HepG2 (cell line): ENCODE measurements around the gene HAPLN2. TPM values are rescaled to one million over a fixed set of nuclear protein-coding genes. Genes with fewer than 3 reads are reported as not detected.

Experiments
- ATAC-seq: fragments of 200-7000 bp; cut with Tn5 transposase; 3 replicates; pipeline ENCODE4 v1.9.1; 2020; ENCODE audit warnings: mild to moderate bottlenecking, moderate library complexity
- BruUV-seq: library from RNA; stranded (reverse); fragments of 400-500 nt; replicated peaks from 2 replicates; lab custom pipeline; 2021; lab: Mats Ljungman, UMichigan
- CTCF ChIA-PET: fragments of 300-600 bp; formaldehyde crosslinking; extraction: SDS; loops from one replicate; lab custom pipeline; 2021; ENCODE audit warnings: low total read pairs, inconsistent platforms, low intra/inter-chr PET ratio; lab: Yijun Ruan, JAX
- POLR2A ChIA-PET: fragments of 350-600 bp; sonication (Branson Sonifier 250); formaldehyde crosslinking; loops from one replicate; lab custom pipeline; 2020; ENCODE audit warnings: antibody characterized with exemption, inconsistent platforms; lab: Yijun Ruan, JAX
- DNase-seq: peaks from one replicate; pipeline ENCODE4 v3.0.0-alpha.2; 2015; ENCODE audit warnings: low spot score
- FAIRE-seq: peaks from 3 replicates; lab custom pipeline; 2011; peaks lifted over from hg19 to GRCh38; lab: Jason Lieb, UNC
- H2AFZ ChIP-seq: one replicate; pipeline ENCODE4 v1.6.1; 2011; ENCODE audit warnings: low read length, inconsistent platforms
- H3K27ac ChIP-seq: fragments of 300-600 bp; 3 replicates; pipeline ENCODE4 v1.8.0; 2011; ENCODE audit warnings: mixed run types, mild to moderate bottlenecking, mixed read lengths, low read length, inconsistent platforms; ENCODE audit not compliant: insufficient read depth; ENCODE audit errors: extremely low read length
- H3K27me3 ChIP-seq, 2 experiments: fragments of 200-600 bp in 1 of 2; 2 replicates in 1 of 2; 3 replicates in 1 of 2; pipeline versions ENCODE4 v1.6.0 to v1.8.0; 2011; ENCODE audit warnings: low read length in 2 of 2, mild to moderate bottlenecking in 2 of 2, moderate library complexity in 2 of 2, inconsistent platforms in 1 of 2; ENCODE audit not compliant: insufficient read depth in 2 of 2, control insufficient read depth in 1 of 2
- H3K36me3 ChIP-seq, 2 experiments: fragments of 200-600 bp in 1 of 2; replicated peaks in 1 of 2; 2 replicates in 1 of 2; 3 replicates in 1 of 2; pipeline versions ENCODE4 v1.5.1 to v1.8.0; 2011; ENCODE audit warnings: low read length in 2 of 2, inconsistent platforms in 1 of 2; ENCODE audit not compliant: insufficient read depth in 2 of 2, control insufficient read depth in 1 of 2
- H3K4me1 ChIP-seq: 2 replicates; pipeline ENCODE4 v1.5.1; 2012; ENCODE audit warnings: low read length, inconsistent platforms; ENCODE audit not compliant: insufficient read depth
- H3K4me2 ChIP-seq: 2 replicates; pipeline ENCODE4 v1.6.0; 2011; ENCODE audit warnings: low read depth, low read length, inconsistent platforms
- H3K4me3 ChIP-seq, 3 experiments: fragments of 200-600 bp in 1 of 3; sonication (generic), shearing (Covaris generic) in 1 of 3; replicated peaks in 1 of 3; 2 replicates each; pipeline ENCODE4 v1.5.1; 2011 to 2016; ENCODE audit warnings: low read length in 3 of 3, inconsistent platforms in 2 of 3, low read depth in 2 of 3, mild to moderate bottlenecking in 2 of 3, control low read depth in 1 of 3, mixed read lengths in 1 of 3; ENCODE audit not compliant: insufficient read depth in 1 of 3
- H3K79me2 ChIP-seq: one replicate; pipeline ENCODE4 v1.6.1; 2011; ENCODE audit warnings: low read length, inconsistent platforms; ENCODE audit not compliant: insufficient read depth
- H3K9ac ChIP-seq: 2 replicates; pipeline ENCODE4 v1.6.0; 2011; ENCODE audit warnings: mild to moderate bottlenecking, low read depth, low read length, inconsistent platforms; ENCODE audit not compliant: insufficient read depth
- H3K9me3 ChIP-seq: 2 replicates; pipeline ENCODE4 v1.5.1; 2012; ENCODE audit warnings: mild to moderate bottlenecking, low read length
- H4K20me1 ChIP-seq: 2 replicates; pipeline ENCODE4 v1.6.0; 2011; ENCODE audit warnings: inconsistent platforms, mild to moderate bottlenecking, low read length, moderate library complexity; ENCODE audit not compliant: insufficient read depth
- AGO1 ChIP-seq: fragments of 200-400 bp; formaldehyde crosslinking; IDR thresholded peaks from 2 replicates; pipeline ENCODE4 v1.6.1; 2017; ENCODE audit warnings: mild to moderate bottlenecking, low read depth, low read length, moderate library complexity; ENCODE audit not compliant: poor library complexity, severe bottlenecking
- AGO2 ChIP-seq: fragments of 200-400 bp; formaldehyde crosslinking; optimal IDR thresholded peaks from 2 replicates; pipeline ENCODE3; 2017; ENCODE audit warnings: mild to moderate bottlenecking, low read depth, low read length, moderate library complexity
- EZH2 ChIP-seq: conservative IDR thresholded peaks from 2 replicates; pipeline ENCODE4 v1.6.1; 2012; ENCODE audit warnings: mild to moderate bottlenecking, low read depth, low read length, moderate library complexity
- GMEB2 ChIP-seq: IDR thresholded peaks from 2 replicates; pipeline ENCODE4 v1.6.1; 2016; ENCODE audit warnings: missing biosample characterization, missing genetic modification reagents, low read depth
- POLR2A ChIP-seq, 2 experiments: IDR thresholded peaks; 2 replicates each; pipeline ENCODE4 v1.6.1; 2011; ENCODE audit warnings: low read depth in 2 of 2, low read length in 2 of 2, mild to moderate bottlenecking in 1 of 2, moderate library complexity in 1 of 2; ENCODE audit not compliant: insufficient read depth in 1 of 2
- POLR2G ChIP-seq: fragments of 200-400 bp; formaldehyde crosslinking; IDR thresholded peaks from 2 replicates; pipeline ENCODE4 v1.6.1; 2018; ENCODE audit warnings: mild to moderate bottlenecking, low read depth, low read length, moderate library complexity
- ZMYM3 ChIP-seq: sonication (generic); formaldehyde crosslinking; IDR thresholded peaks from 2 replicates; pipeline ENCODE4 v1.5.1; 2020; ENCODE audit warnings: mild to moderate bottlenecking, missing genetic modification reagents
- ZSCAN9 ChIP-seq: IDR thresholded peaks from 2 replicates; pipeline ENCODE4 v1.6.1; 2016; ENCODE audit warnings: borderline replicate concordance
- WGBS: methylation state at CpG from one replicate; pipeline ENCODE4 v1.1.6; 2017; ENCODE audit warnings: low lambda C conversion rate; 5-methylcytosine and 5-hydroxymethylcytosine counted together
- in situ Hi-C: cut with HindIII; loops from 2 replicates; pipeline ENCODE4 v1.10.0; 2017; ENCODE audit warnings: low pct_unique_long_range_greater_than_20kb; ENCODE audit not compliant: extremely low pct_ligation_motif_present
- intact Hi-C: fragments of 100-400 bp; cut with micrococcal nuclease; formaldehyde crosslinking; loops from one replicate; pipeline ENCODE4 v1.10.0; 2022; ENCODE audit not compliant: unreplicated experiment
- polyA plus RNA-seq, 8 experiments: library from polyadenylated mRNA; depleted of rRNA in 3 of 8; stranded (reverse) in 7 of 8; unstranded in 1 of 8; fragments of >200 nt; fragmentation: Illumina TruSeq in 4 of 8; extraction: Trizol in 4 of 8; gene quantifications; 2 replicates each; pipeline versions ENCODE4 v1.2.1 to v1.2.3, GENCODE V29; 2011 to 2016; ENCODE audit warnings: low read depth in 4 of 8, missing spikeins in 1 of 8, mixed read lengths in 1 of 8; ENCODE audit not compliant: insufficient read depth in 1 of 8
- total RNA-seq, 5 experiments: library from RNA; depleted of rRNA; stranded (reverse); fragments of >200 nt; fragmentation: Illumina TruSeq; extraction: Trizol; gene quantifications; 2 replicates each; pipeline ENCODE4 v1.2.3, GENCODE V29; 2016; ENCODE audit warnings: low read depth in 1 of 5
- TF ChIP-seq, protein P1 (sequence below): sonication (generic); formaldehyde crosslinking; IDR thresholded peaks from 2 replicates; pipeline ENCODE4 v1.4.0; 2020; ENCODE audit warnings: missing genetic modification reagents, mild to moderate bottlenecking, borderline replicate concordance

The HAPLN2 gene
- total and polyA plus RNA-seq, 2 of the 13 experiments (the other 11 are each of a cell fraction or from before 2014, with no cell fraction given), result not detected

- ATAC-seq (no peak), DNase-seq (no peak), FAIRE-seq (no peak)
- in situ Hi-C loops, result no loop called here
- Histone ChIP-seq H3K9me3 (no peaks in the 10 kb centered on the region), H4K20me1 (peaks cover 43% of the 10 kb centered on the region), H2AFZ (no peak overlapping the region), H3K27me3 (no peaks in the 10 kb centered on the region; a peak in 1 of 5 replicates), H3K27ac (no peak overlapping the region), H3K36me3 (peaks cover 0 to 8% of the 10 kb centered on the region in 2 experiments; a peak in 2 of 5 replicates), H3K4me2 (no peak overlapping the region), H3K4me3 (no peak overlapping the region), H3K79me2 (no peaks in the 10 kb centered on the region), H3K9ac (no peak overlapping the region), H3K4me1 (peaks cover 10% of the 10 kb centered on the region)
- no TSS peak for BruUV-seq
- ChIA-PET CTCF (no interaction called here), POLR2A (no interaction called here)
- TF ChIP-seq ZSCAN9 (CRISPR knock-in tag) (no peak), POLR2A (IDR thresholded peaks at IDR 0.05; ENCODE audit: insufficient read depth in 1 of 2, low read depth in 2 of 2, low read length in 2 of 2) (peak; percentile 1 to 18; a peak in 1 of 4 replicates), AGO2 (peak; percentile 46), AGO1 (peak; percentile 76), POLR2G (peak; percentile 32)
- intact Hi-C loops, result no loop called here
- 100% methylated on average over 2 of the region's 3 CpGs for WGBS
Observed at GRCh38 chr1:156644146-156644545, 24.9 kb downstream of the HAPLN2 start.

DNA sequence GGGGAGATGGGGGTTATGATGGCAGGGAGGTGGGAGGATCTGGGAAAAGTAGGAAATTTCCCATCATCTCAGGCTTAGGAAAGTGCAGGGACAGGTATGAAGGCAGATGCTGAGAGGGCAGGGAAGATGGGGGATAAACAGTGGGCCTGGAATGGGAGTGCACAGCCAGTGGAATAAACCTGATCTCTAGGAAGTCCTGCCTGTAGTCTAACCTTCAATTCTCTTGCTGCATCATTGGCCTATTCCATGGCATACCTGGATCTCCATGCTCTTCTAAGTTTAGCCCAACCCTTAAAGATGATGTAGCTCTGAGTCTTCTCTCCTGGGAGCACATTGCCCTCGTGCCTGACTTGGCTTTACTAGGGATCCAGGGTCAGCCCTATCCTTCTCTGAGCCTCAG, 25.4 kb downstream of the HAPLN2 start:
- ChIA-PET POLR2A (no interaction called here), CTCF (no interaction called here)
- Histone ChIP-seq H4K20me1 (peaks cover 43% of the 10 kb centered on the region), H3K27ac (no peak overlapping the region), H3K36me3 (peaks cover 0 to 8% of the 10 kb centered on the region in 2 experiments; a peak in 2 of 5 replicates), H3K9me3 (no peaks in the 10 kb centered on the region), H3K9ac (no peak overlapping the region), H3K4me2 (no peak overlapping the region), H3K79me2 (no peaks in the 10 kb centered on the region), H3K4me1 (peaks cover 5% of the 10 kb centered on the region), H3K27me3 (no peaks in the 10 kb centered on the region), H2AFZ (no peak overlapping the region), H3K4me3 (no peak overlapping the region)
- ATAC-seq (no peak), DNase-seq (no peak), FAIRE-seq (no peak)
- 92% methylated on average over 1 of the region's 1 CpG for WGBS
- in situ Hi-C loops (no loop called here), intact Hi-C loops (no loop called here)
- BruUV-seq, result TSS peak; percentile 34
- peak; percentile 30 to 40; a peak in 1 of 4 replicates for TF ChIP-seq POLR2A (IDR thresholded peaks at IDR 0.05; ENCODE audit: insufficient read depth in 1 of 2, low read depth in 2 of 2, low read length in 2 of 2)
- TF ChIP-seq, protein P1, sequence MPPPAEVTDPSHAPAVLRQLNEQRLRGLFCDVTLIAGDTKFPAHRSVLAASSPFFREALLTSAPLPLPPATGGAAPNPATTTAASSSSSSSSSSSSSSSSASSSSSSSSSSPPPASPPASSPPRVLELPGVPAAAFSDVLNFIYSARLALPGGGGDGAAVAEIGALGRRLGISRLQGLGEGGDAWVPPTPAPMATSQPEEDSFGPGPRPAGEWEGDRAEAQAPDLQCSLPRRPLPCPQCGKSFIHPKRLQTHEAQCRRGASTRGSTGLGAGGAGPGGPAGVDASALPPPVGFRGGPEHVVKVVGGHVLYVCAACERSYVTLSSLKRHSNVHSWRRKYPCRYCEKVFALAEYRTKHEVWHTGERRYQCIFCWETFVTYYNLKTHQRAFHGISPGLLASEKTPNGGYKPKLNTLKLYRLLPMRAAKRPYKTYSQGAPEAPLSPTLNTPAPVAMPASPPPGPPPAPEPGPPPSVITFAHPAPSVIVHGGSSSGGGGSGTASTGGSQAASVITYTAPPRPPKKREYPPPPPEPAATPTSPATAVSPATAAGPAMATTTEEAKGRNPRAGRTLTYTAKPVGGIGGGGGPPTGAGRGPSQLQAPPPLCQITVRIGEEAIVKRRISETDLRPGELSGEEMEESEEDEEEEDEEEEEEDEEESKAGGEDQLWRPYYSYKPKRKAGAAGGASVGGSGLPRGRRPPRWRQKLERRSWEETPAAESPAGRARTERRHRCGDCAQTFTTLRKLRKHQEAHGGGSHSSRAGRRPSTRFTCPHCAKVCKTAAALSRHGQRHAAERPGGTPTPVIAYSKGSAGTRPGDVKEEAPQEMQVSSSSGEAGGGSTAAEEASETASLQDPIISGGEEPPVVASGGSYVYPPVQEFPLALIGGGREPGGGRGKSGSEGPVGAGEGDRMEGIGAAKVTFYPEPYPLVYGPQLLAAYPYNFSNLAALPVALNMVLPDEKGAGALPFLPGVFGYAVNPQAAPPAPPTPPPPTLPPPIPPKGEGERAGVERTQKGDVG (CRISPR knock-in tag), result no peak
- no peak for TF ChIP-seq EZH2
- TF ChIP-seq ZMYM3 (CRISPR knock-in tag), result peak; percentile 73
- peak; percentile 12; the same call in 1 of the 2 replicates for TF ChIP-seq POLR2G
- no peak for TF ChIP-seq GMEB2 (CRISPR knock-in tag)
